ENCODE measurements around the gene CDC42EP2. TPM values are rescaled to one million over a fixed set of nuclear protein-coding genes. Genes with fewer than 3 reads are reported as not detected.
A peak's percentile ranks its signal among the peaks of the same experiment; 100 is the strongest.

Gene CDC42EP2
- total RNA-seq, 3 donors from 2014 or later = 11.3 to 20.8 (median 13.4) TPM

- H3K27me3 ChIP-seq = no peaks in the 10 kb centered on the region
- no peak for DNase-seq (ENCODE audit: low spot score in 2 of 2)
- H3K27ac ChIP-seq = no peak overlapping the region
- H3K4me1 ChIP-seq = no peaks in the 10 kb centered on the region
- no peak overlapping the region for H3K4me3 ChIP-seq
- peaks cover 4% of the 10 kb centered on the region for H3K36me3 ChIP-seq
- H3K9me3 ChIP-seq = no peaks in the 10 kb centered on the region
- intact Hi-C loops (cut with DNase I; ENCODE audit: low total_unique reads) = loop anchor here (5.0 kb wide), 1 partner anchor 40 kb away; no protein-coding TSS in a partner anchor
- TF ChIP-seq POLR2AphosphoS5 (IDR thresholded peaks at IDR 0.05) = no peak
- TF ChIP-seq POLR2A (IDR thresholded peaks at IDR 0.05) = no peak
- TF ChIP-seq CTCF (IDR thresholded peaks at IDR 0.05) = no peak
These were observed 36.9 kb upstream of the CDC42EP2 start for GRCh38 chr11:65277631-65278277.

GRCh38 chr11:65278356-65278755, 36.3 kb upstream of the CDC42EP2 start:
- no peak for TF ChIP-seq POLR2A (IDR thresholded peaks at IDR 0.05)
- TF ChIP-seq POLR2AphosphoS5 (IDR thresholded peaks at IDR 0.05) = no peak
- TF ChIP-seq CTCF (IDR thresholded peaks at IDR 0.05) = no peak
- intact Hi-C loops (cut with DNase I; ENCODE audit: low total_unique reads) = loop anchor here (5.0 kb wide), 1 partner anchor 39 kb away; no protein-coding TSS in a partner anchor
- no peaks in the 10 kb centered on the region for H3K9me3 ChIP-seq
- no peak for DNase-seq (ENCODE audit: low spot score in 2 of 2)
- H3K27ac ChIP-seq = no peak overlapping the region
- H3K4me3 ChIP-seq = no peak overlapping the region
- H3K4me1 ChIP-seq = no peaks in the 10 kb centered on the region
- no peaks in the 10 kb centered on the region for H3K27me3 ChIP-seq
- peaks cover 4% of the 10 kb centered on the region for H3K36me3 ChIP-seq

GRCh38 chr11:65279279-65279678, 35.4 kb upstream of the CDC42EP2 start:
- Histone ChIP-seq H3K4me3 (no peak overlapping the region), H3K36me3 (peaks cover 4% of the 10 kb centered on the region), H3K9me3 (no peaks in the 10 kb centered on the region), H3K4me1 (no peaks in the 10 kb centered on the region), H3K27me3 (no peaks in the 10 kb centered on the region), H3K27ac (peak overlapping the region in 1 of 2 donors; percentile 13)
- no peak for DNase-seq (ENCODE audit: low spot score in 2 of 2)
- TF ChIP-seq POLR2A (IDR thresholded peaks at IDR 0.05) (no peak), POLR2AphosphoS5 (IDR thresholded peaks at IDR 0.05) (no peak), CTCF (IDR thresholded peaks at IDR 0.05) (no peak)
- intact Hi-C loops (cut with DNase I; ENCODE audit: low total_unique reads) = loop anchor here (5.0 kb wide), 1 partner anchor 38 kb away; no protein-coding TSS in a partner anchor

- H3K4me1 ChIP-seq = no peaks in the 10 kb centered on the region
- H3K27ac ChIP-seq = peak overlapping the region in 1 of 2 donors; percentile 13
- TF ChIP-seq POLR2A (IDR thresholded peaks at IDR 0.05) (no peak), CTCF (IDR thresholded peaks at IDR 0.05) (no peak), POLR2AphosphoS5 (IDR thresholded peaks at IDR 0.05) (no peak)
- intact Hi-C loops (cut with DNase I; ENCODE audit: low total_unique reads) = loop anchor here (5.0 kb wide), 1 partner anchor 37 kb away; no protein-coding TSS in a partner anchor
- no peaks in the 10 kb centered on the region for H3K27me3 ChIP-seq
- H3K4me3 ChIP-seq = no peak overlapping the region
- DNase-seq (ENCODE audit: low spot score in 2 of 2) = no peak
- H3K36me3 ChIP-seq = peaks cover 4% of the 10 kb centered on the region
- H3K9me3 ChIP-seq = no peaks in the 10 kb centered on the region
These were observed 34.8 kb upstream of the CDC42EP2 start for GRCh38 chr11:65279741-65280440.

- peaks cover 4% of the 10 kb centered on the region for H3K36me3 ChIP-seq
- H3K27me3 ChIP-seq = no peaks in the 10 kb centered on the region
- H3K9me3 ChIP-seq = no peaks in the 10 kb centered on the region
- intact Hi-C loops (cut with DNase I; ENCODE audit: low total_unique reads) = no loop called here
- H3K4me1 ChIP-seq = no peaks in the 10 kb centered on the region
- H3K27ac ChIP-seq = no peak overlapping the region
- no peak overlapping the region for H3K4me3 ChIP-seq
- no peak for DNase-seq (ENCODE audit: low spot score in 2 of 2)
- TF ChIP-seq CTCF (IDR thresholded peaks at IDR 0.05) (no peak), POLR2A (IDR thresholded peaks at IDR 0.05) (no peak), POLR2AphosphoS5 (IDR thresholded peaks at IDR 0.05) (no peak)
These were observed 34.0 kb upstream of the CDC42EP2 start for GRCh38 chr11:65280646-65281045.
